HL-60/S4 treated with retinoic acid at 250 ng/mL for 4 days and 3 days (cell line): ENCODE measurements around the gene ZNF660.
"Not testable (repeated sequence)": the region's sequence is repeated elsewhere in the genome, so short reads cannot be mapped to it uniquely, and the experiment has no call there.

Experiments
- in situ Hi-C: fragments of 300-500 bp; cut with MboI; formaldehyde crosslinking; loops from 2 replicates; pipeline ENCODE4 v1.7.0; 2022; ENCODE audit warnings: low sequenced_read_pairs

Gene ZNF660

GRCh38 chr3:44584646-44585501, at the start of gene ZNF660:
ZNF660 (plus strand) TSS chr3:44584964; CDS start chr3:44594194, 9,230 bp downstream.
- in situ Hi-C loops, result no loop called here

- in situ Hi-C loops, result no loop called here
Observed at GRCh38 chr3:44535364-44535763, 49.4 kb upstream of the ZNF660 start.

GRCh38 chr3:44544811-44545210, 40.0 kb upstream of the ZNF660 start:
- in situ Hi-C loops, result not testable (repeated sequence)

GRCh38 chr3:44554626-44555592, 29.9 kb upstream of the ZNF660 start, which contains the start of gene ZKSCAN7:
ZKSCAN7 (plus strand) TSS chr3:44555193; CDS start chr3:44557048, 1,855 bp downstream.
- in situ Hi-C loops, result no loop called here

GRCh38 chr3:44555723-44556122, 29.0 kb upstream of the ZNF660 start:
- in situ Hi-C loops, result no loop called here

- in situ Hi-C loops, result no loop called here
Observed at GRCh38 chr3:44557074-44557473, 27.7 kb upstream of the ZNF660 start.

- in situ Hi-C loops, result no loop called here
Observed at GRCh38 chr3:44561076-44561475, 23.7 kb upstream of the ZNF660 start.

GRCh38 chr3:44562147-44562546, 22.6 kb upstream of the ZNF660 start:
- in situ Hi-C loops, result no loop called here

GRCh38 chr3:44568561-44568960, 16.2 kb upstream of the ZNF660 start:
- in situ Hi-C loops, result no loop called here

- in situ Hi-C loops, result no loop called here
Observed at GRCh38 chr3:44571024-44571423, 13.7 kb upstream of the ZNF660 start.

- in situ Hi-C loops, result no loop called here
Observed at GRCh38 chr3:44576613-44577012, 8.2 kb upstream of the ZNF660 start.

GRCh38 chr3:44577354-44577952, 7.3 kb upstream of the ZNF660 start:
- in situ Hi-C loops, result not testable (repeated sequence)

GRCh38 chr3:44578316-44578715, 6.4 kb upstream of the ZNF660 start:
- in situ Hi-C loops, result not testable (repeated sequence)

GRCh38 chr3:44578924-44579515, 5.7 kb upstream of the ZNF660 start:
- in situ Hi-C loops, result not testable (repeated sequence)

- in situ Hi-C loops, result not testable (repeated sequence)
Observed at GRCh38 chr3:44579749-44580148, 5.0 kb upstream of the ZNF660 start.

- in situ Hi-C loops, result not testable (repeated sequence)
Observed at GRCh38 chr3:44580971-44581370, 3.8 kb upstream of the ZNF660 start.

- in situ Hi-C loops, result no loop called here
Observed at GRCh38 chr3:44596621-44597020, 11.9 kb downstream of the ZNF660 start.

GRCh38 chr3:44601749-44602148, 17.0 kb downstream of the ZNF660 start:
- in situ Hi-C loops, result no loop called here

- in situ Hi-C loops, result no loop called here
Observed at GRCh38 chr3:44612678-44613077, 27.9 kb downstream of the ZNF660 start.

- in situ Hi-C loops, result no loop called here
Observed at GRCh38 chr3:44624749-44625480, 40.2 kb downstream of the ZNF660 start, which contains the start of gene ZNF197. ZNF197 (plus strand) TSS chr3:44625036; CDS start chr3:44629155, 4,119 bp downstream.
